HEK293 (cell line): ENCODE measurements around the gene ZRANB1.

Source experiments
- CTCF ChIA-PET: fragments of 350-600 bp; formaldehyde crosslinking; extraction: SDS; loops from one replicate; lab custom pipeline; 2021; ENCODE audit warnings: antibody characterized with exemption; lab: Yijun Ruan, JAX
- POLR2A ChIA-PET: fragments of 300-600 bp; formaldehyde crosslinking; extraction: SDS; loops from one replicate; lab custom pipeline; 2020; ENCODE audit warnings: antibody characterized with exemption, inconsistent platforms; lab: Yijun Ruan, JAX
- H3K27ac ChIP-seq: fragments of 200-500 bp; sonication (Bioruptor generic); 2 replicates; pipeline ENCODE4 v1.5.1; 2014; ENCODE audit warnings: low read depth, low read length, control low read depth, inconsistent platforms; ENCODE audit errors: extremely low read depth
- H3K36me3 ChIP-seq, 2 experiments: fragments of 200-500 bp in 1 of 2; sonication (Bioruptor generic) in 1 of 2; 1 replicate in 1 of 2; 2 replicates in 1 of 2; pipeline ENCODE4 v1.5.1; 2014 to 2017; ENCODE audit warnings: inconsistent platforms in 2 of 2, low read length in 2 of 2; ENCODE audit not compliant: control insufficient read depth in 2 of 2, insufficient read depth in 1 of 2
- H3K4me1 ChIP-seq: fragments of 200-500 bp; sonication (Bioruptor generic); 2 replicates; pipeline ENCODE4 v1.5.1; 2014; ENCODE audit warnings: mild to moderate bottlenecking, low read length, inconsistent platforms; ENCODE audit not compliant: control insufficient read depth, insufficient read depth
- H3K4me3 ChIP-seq: 2 replicates; pipeline ENCODE4 v1.5.1; 2011; ENCODE audit warnings: low read depth, mild to moderate bottlenecking, control low read depth, low read length, moderate library complexity
- H3K9me3 ChIP-seq: fragments of 200-500 bp; sonication (Bioruptor generic); 2 replicates; pipeline ENCODE4 v1.5.1; 2014; ENCODE audit warnings: low read depth, low read length, inconsistent platforms; ENCODE audit not compliant: control insufficient read depth, insufficient read depth
- BCL11B ChIP-seq: fragments of 450-650 bp; formaldehyde crosslinking; IDR thresholded peaks from 2 replicates; pipeline ENCODE4 v1.5.1; 2016; ENCODE audit warnings: low read depth, missing biosample characterization, missing genetic modification characterization
- CTCF ChIP-seq: fragments of 450-650 bp; formaldehyde crosslinking; IDR thresholded peaks from 2 replicates; pipeline ENCODE4 v1.5.1; 2016; ENCODE audit warnings: missing biosample characterization, missing genetic modification characterization
- ELK4 ChIP-seq: IDR thresholded peaks from 2 replicates; pipeline ENCODE4 v1.6.1; 2011; ENCODE audit warnings: mild to moderate bottlenecking, low read depth, low read length, borderline replicate concordance
- IKZF3 ChIP-seq: fragments of 450-650 bp; IDR thresholded peaks from 2 replicates; pipeline ENCODE4 v1.5.0; 2018; ENCODE audit warnings: missing biosample characterization, mild to moderate bottlenecking, missing genetic modification characterization, moderate library complexity
- OVOL3 ChIP-seq: fragments of 450-650 bp; formaldehyde crosslinking; IDR thresholded peaks from 2 replicates; pipeline ENCODE4 v1.5.1; 2016; ENCODE audit warnings: missing biosample characterization, missing genetic modification characterization
- PBX3 ChIP-seq: sonication (generic); formaldehyde crosslinking; IDR thresholded peaks from 2 replicates; pipeline ENCODE4 v1.8.1; 2022; ENCODE audit warnings: mild to moderate bottlenecking, moderate library complexity, missing genetic modification reagents
- ZBTB1 ChIP-seq: fragments of 450-650 bp; formaldehyde crosslinking; IDR thresholded peaks from 2 replicates; pipeline ENCODE4 v1.5.1; 2016; ENCODE audit warnings: missing biosample characterization, missing genetic modification characterization
- ZBTB21 ChIP-seq: fragments of 450-650 bp; formaldehyde crosslinking; IDR thresholded peaks from 2 replicates; pipeline ENCODE4 v1.5.1; 2017; ENCODE audit warnings: missing biosample characterization, missing genetic modification characterization
- ZFHX2 ChIP-seq: fragments of 450-650 bp; formaldehyde crosslinking; conservative IDR thresholded peaks from 2 replicates; pipeline ENCODE4 v1.5.1; 2016; ENCODE audit warnings: missing biosample characterization, missing genetic modification characterization
- ZNF138 ChIP-seq: fragments of 450-650 bp; formaldehyde crosslinking; IDR thresholded peaks from 2 replicates; pipeline ENCODE4 v1.5.1; 2016; ENCODE audit warnings: missing biosample characterization, missing genetic modification characterization, borderline replicate concordance
- ZNF248 ChIP-seq: fragments of 450-650 bp; formaldehyde crosslinking; IDR thresholded peaks from 2 replicates; pipeline ENCODE4 v1.5.1; 2017; ENCODE audit warnings: missing biosample characterization, missing genetic modification characterization
- ZNF26 ChIP-seq: fragments of 450-650 bp; formaldehyde crosslinking; IDR thresholded peaks from 2 replicates; pipeline ENCODE4 v1.5.1; 2016; ENCODE audit warnings: missing biosample characterization, missing genetic modification characterization
- ZNF398 ChIP-seq: fragments of 450-650 bp; formaldehyde crosslinking; IDR thresholded peaks from 2 replicates; pipeline ENCODE4 v1.5.1; 2017; ENCODE audit warnings: missing biosample characterization, missing genetic modification characterization
- ZNF548 ChIP-seq: fragments of 450-650 bp; formaldehyde crosslinking; IDR thresholded peaks from 2 replicates; pipeline ENCODE4 v1.5.1; 2016; ENCODE audit warnings: missing biosample characterization, missing genetic modification characterization
- ZNF610 ChIP-seq: fragments of 450-650 bp; formaldehyde crosslinking; IDR thresholded peaks from 2 replicates; pipeline ENCODE4 v1.5.1; 2016; ENCODE audit warnings: missing biosample characterization, missing genetic modification characterization, borderline replicate concordance
- ZNF747 ChIP-seq: fragments of 450-650 bp; formaldehyde crosslinking; IDR thresholded peaks from 2 replicates; pipeline ENCODE4 v1.5.1; 2016; ENCODE audit warnings: missing biosample characterization, missing genetic modification characterization
- ZNF76 ChIP-seq: fragments of 450-650 bp; formaldehyde crosslinking; IDR thresholded peaks from 2 replicates; pipeline ENCODE4; 2016; ENCODE audit warnings: low read depth, missing biosample characterization, missing genetic modification characterization, borderline replicate concordance
- ZNF843 ChIP-seq: fragments of 450-650 bp; formaldehyde crosslinking; IDR thresholded peaks from 2 replicates; pipeline ENCODE4 v1.5.1; 2016; ENCODE audit warnings: missing biosample characterization, missing genetic modification characterization
- ZSCAN16 ChIP-seq: fragments of 450-650 bp; formaldehyde crosslinking; IDR thresholded peaks from 2 replicates; pipeline ENCODE4 v1.5.1; 2016; ENCODE audit warnings: missing biosample characterization, missing genetic modification characterization
- ZSCAN18 ChIP-seq: fragments of 450-650 bp; formaldehyde crosslinking; IDR thresholded peaks from 2 replicates; pipeline ENCODE4 v1.5.1; 2016; ENCODE audit warnings: missing biosample characterization, missing genetic modification characterization

The ZRANB1 gene

GRCh38 chr10:125020871-125021270 lies 78.9 kb downstream of the ZRANB1 start:
- Histone ChIP-seq H3K9me3 (no peaks in the 10 kb centered on the region), H3K4me1 (peaks cover 18% of the 10 kb centered on the region), H3K27ac (no peak overlapping the region), H3K36me3 (peaks cover 0 to 29% of the 10 kb centered on the region in 2 experiments; a peak in 1 of 3 replicates), H3K4me3 (no peak overlapping the region)
- ChIA-PET POLR2A (no interaction called here), CTCF (no interaction called here)
- no peak for TF ChIP-seq ZNF610 (tag by site-specific recombination)
- TF ChIP-seq ZNF138, result no peak
- no peak for TF ChIP-seq ZNF398 (tag by site-specific recombination)
- no peak for TF ChIP-seq ZBTB1 (tag by site-specific recombination)
- TF ChIP-seq BCL11B (tag by site-specific recombination), result no peak
- TF ChIP-seq ZBTB21 (tag by site-specific recombination), result no peak
- TF ChIP-seq ZNF26, result no peak
- no peak for TF ChIP-seq ZNF248 (tag by site-specific recombination)
- TF ChIP-seq ZNF843, result no peak
- no peak for TF ChIP-seq ELK4
- TF ChIP-seq ZNF548 (tag by site-specific recombination), result no peak
- TF ChIP-seq OVOL3 (tag by site-specific recombination), result no peak
- TF ChIP-seq ZSCAN18 (tag by site-specific recombination), result no peak
- TF ChIP-seq PBX3 (CRISPR knock-in tag), result no peak
- TF ChIP-seq ZNF747, result no peak
- no peak for TF ChIP-seq ZNF76 (tag by site-specific recombination)

- H3K9me3 ChIP-seq, result no peaks in the 10 kb centered on the region
- CTCF ChIA-PET, result interaction anchor here (0.6 kb wide), 1 partner anchor 27 kb away, joined by 4 read pairs; no protein-coding TSS in a partner anchor
- H3K27ac ChIP-seq, result no peak overlapping the region
- H3K4me3 ChIP-seq, result no peak overlapping the region
- H3K4me1 ChIP-seq, result peaks cover 18% of the 10 kb centered on the region
- POLR2A ChIA-PET, result no interaction called here
- H3K36me3 ChIP-seq, result peaks cover 0 to 37% of the 10 kb centered on the region in 2 experiments; a peak in 1 of 3 replicates
- TF ChIP-seq ZFHX2 (tag by site-specific recombination), result no peak
- no peak for TF ChIP-seq CTCF (tag by site-specific recombination)
- TF ChIP-seq ZSCAN16 (tag by site-specific recombination), result no peak
- TF ChIP-seq IKZF3, result no peak
These were observed 79.9 kb downstream of the ZRANB1 start for GRCh38 chr10:125021686-125022344.
